T-helper 9 cell (primary cell): ENCODE data around the gene NDST1.

Experiments used
- DNase-seq: peaks from one replicate; pipeline ENCODE4 v3.0.0-alpha.2; 2020

Gene NDST1

DNA sequence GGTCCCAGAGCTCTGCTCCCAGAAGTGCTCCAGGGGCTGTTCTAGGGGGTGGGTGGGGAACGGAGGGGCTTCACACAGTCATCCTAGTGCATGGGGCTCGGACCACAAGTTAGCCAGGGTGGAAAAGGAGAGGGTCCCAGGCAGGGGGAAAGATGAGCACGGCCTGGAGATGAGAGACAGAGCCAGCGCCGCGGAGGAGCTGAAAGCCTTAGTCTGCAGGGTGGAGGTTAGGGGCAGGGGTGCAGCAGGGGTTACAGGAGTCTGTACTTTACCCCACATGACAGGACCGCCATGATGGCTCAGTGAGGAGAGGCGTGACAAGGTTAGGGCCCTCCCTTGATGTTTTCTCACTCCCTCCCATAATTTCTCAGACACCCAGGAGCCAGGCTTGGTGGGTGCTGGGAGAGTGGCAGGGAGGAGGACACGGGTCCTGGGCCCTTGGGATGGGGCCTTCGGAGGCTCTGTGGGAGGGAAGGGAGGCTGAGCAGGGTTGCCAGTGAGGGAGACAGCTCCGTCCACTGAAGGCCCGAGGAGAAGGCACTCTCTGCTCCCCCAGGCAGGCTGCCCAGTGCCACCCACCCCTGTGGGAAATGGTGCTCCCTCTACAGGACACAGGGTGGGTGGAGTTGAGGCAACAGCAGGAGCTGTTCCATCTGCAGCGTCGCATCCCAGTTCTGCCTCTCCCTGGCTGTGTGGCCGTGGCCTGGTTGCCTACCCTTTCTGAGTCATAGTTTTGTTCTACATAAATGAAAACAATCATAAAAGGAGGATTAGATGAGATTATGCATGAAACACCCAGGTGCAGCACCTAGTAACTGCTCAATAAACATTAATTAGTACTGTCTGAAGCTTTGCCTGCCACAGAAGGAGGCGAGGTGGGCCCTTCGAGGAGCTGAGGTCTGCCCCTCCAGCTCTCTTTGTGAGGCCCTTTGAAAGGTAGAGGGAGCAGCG is 66.2 kb downstream of the NDST1 start:
- no peak for DNase-seq

GRCh38 chr5:150574818-150575547 is 67.1 kb downstream of the NDST1 start:
- DNase-seq: no peak

DNA sequence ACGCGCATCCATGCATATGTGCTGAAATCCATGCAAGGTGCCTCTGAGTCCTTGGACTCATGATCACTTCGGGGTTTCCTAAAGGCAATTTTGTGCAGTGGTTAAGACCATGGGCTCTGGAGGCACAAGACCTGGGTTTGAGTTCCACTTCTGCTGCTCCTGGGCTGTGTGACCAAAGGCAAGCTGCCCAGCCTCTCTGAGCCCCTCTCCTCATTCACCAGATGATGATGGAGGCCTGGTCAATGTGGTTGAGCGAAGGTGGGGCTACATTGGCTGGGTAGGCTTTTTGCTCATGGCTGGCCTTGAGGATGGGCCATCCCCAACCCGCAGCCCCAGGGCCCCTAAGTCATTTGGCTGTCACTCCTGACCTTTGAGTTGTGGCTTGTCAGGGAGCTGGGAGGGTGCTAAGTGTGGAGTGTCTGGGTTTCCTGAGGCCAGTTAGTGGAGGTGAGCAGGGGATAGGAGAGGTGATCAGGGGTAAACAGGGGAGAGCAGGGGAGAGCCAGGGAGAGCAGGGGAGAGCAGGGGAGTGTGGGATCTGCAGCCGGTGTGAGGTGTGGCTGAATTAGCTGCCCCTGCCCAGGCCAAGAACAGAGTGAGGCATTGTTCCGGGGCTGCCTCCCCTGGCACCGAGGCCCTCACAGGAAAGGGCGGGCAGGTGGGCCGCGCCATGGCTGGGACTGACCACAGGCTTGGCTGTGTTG is 68.0 kb downstream of the NDST1 start:
- DNase-seq: no peak

DNA sequence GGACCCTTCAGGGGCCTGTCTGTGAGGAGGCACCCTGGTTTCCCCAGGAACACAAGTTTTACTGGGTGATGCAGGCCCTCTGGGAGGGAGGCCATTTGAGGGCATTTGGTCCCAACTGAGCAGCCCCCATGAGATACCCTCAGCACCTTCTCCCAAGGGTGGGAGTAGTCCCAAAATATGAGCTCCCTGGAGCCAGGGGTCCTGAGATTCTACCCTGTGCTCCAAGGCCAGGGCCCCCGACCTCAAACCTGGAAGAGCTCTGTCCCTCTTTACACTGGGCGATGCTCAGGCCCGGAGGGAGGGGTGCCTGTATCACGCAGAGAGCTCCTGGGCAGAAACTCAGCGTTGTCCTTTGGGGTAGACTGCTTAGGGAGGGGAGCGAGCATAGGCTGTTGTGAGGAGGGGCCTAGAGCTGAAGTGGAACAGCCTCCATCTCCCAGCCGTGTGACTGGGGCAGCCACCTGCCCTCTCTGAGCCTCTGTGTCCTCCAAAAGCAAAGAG is 68.6 kb downstream of the NDST1 start:
- no peak for DNase-seq

- DNase-seq: no peak
Observed at GRCh38 chr5:150577378-150578139, 69.6 kb downstream of the NDST1 start.

GRCh38 chr5:150578781-150579461 is 71.0 kb downstream of the NDST1 start:
- DNase-seq: no peak

GRCh38 chr5:150579462-150580400 is 71.8 kb downstream of the NDST1 start:
- DNase-seq: no peak

DNA sequence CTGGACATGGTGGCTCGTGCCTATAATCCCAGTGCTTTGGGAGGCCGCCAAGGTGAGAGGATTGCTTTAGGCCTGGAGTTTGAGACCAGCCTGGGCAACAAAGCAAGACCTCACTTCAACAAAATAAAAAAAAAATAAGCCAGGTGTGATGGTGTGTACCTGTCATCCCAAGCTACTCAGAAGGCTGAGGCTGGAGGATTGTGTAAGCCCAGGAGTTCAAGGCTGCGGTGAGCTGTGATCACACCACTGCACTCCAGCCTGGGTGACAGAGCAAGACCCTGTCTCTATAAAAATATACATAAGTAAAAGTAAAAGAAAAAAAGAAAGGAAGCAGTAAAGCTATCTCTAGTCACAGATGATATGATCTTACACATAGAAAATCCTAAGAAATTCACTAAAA is 73.0 kb downstream of the NDST1 start:
- DNase-seq: no peak

DNA sequence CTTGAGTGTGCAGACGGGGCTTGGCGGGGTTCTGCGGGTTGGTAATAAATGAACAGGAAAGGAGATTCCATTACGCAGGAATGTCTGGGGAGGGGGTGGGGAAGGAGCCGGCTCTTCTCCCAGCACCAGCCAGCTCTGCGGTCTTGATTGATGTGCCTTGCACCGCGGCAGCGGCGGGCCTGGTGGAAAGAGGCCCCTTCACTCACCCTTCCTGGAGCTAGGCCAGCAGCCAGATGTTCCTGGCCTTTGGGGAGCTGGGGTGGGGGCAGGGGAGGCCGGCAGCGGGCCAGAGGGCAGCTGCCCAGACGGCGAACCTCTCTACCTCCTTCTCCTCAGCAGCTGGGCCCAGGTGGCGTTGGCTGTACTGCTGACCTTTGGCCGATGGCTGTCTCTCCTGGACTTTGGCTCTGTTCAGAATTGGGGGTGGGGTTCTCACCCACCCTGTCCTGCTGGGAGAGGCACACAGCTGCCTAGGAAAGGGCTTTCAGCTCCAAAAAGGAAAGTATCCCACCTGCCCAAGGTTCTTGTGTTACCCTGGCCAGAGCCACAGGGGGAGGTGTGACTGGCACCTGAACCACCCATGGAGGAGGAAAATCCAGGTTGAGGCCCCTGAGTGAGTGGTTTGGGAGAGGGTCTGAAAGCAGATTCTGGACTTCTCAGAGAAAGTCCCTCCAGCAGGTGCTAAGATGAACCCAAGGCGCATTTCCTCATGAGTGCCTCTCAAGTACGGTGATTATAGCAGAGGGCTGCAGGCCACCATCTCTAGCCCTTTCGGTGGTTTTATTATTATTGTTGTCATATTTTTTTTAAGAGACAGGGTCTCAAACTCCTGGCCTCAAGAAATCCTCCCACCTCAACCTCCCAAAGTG is 74.5 kb downstream of the NDST1 start:
- DNase-seq: no peak

DNA sequence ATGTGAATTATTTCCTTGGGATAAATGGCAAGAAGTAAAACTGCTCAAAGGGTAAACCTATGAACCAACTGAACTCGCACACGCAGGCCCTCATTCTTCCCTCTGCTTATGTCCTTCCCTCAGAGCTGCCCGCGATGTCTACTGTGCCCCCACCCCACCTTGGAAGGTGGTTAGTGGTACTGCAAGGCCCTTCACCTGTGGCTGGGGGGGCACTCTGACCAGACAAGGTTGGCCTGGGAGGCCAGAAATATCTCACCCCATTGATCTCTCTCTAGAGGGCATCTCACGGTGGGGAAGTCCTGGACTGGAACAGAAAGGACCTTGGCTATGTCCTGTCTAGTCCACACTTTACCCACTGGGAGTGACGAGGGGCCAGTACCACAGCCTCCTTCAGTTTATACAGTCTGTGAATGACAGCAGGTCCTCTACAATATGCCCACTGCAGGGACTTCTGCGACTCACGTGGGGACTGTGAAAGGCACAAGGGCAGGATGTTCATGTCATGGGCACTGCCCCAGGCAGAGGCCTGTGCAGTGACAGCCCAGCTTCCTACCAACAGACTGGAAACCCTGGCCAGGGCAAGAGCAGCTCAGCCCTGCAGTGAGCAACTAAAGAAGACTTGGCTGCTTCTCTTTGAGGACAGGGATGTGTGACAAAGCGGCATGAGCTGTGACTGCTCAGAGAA is 75.8 kb downstream of the NDST1 start:
- no peak for DNase-seq

GRCh38 chr5:150584556-150585335 is 76.8 kb downstream of the NDST1 start:
- DNase-seq: no peak

DNA sequence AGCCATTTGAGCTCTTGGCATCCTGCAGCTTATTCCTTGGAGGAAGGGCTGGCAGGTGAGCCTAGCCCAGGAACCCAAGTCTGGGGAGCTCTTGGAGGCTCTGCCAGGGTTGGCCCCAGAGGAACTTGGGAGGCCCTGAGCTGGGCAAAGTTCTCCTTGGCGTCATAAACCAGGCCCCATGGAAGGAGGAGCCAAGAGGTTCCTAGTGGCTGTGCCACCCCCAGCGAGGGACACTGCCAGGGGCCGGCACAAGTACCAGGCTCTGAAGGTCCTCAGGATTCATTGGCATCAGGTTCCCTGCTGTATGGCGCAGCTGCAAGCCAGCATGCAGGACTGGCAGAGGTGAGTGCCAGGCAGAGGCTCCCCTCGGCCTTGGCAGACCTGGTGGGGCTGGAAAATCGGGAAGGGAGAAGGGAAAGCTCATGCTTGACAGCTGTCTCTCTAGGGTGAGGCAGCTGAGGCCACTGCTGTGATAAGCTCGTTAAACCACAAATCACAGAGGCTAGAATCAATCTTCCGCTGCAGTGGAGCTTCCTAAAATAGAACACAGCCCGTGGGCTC is 77.9 kb downstream of the NDST1 start:
- no peak for DNase-seq

DNA sequence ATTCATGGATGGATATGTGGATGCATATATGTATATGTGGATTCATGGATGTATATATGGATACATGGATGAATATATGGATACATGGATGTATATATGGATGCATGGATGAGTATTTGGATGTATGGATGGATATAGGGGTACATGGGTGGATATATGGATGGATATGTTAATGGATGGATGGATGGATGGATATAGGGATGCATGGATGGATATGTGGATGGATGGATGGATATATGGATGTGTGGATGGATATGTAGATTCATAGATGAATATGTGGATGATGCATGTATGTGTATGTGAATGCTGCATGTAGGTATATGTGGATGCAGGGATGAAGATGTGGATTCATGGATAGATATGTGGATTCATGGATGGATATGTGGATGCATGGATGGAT is 79.1 kb downstream of the NDST1 start:
- no peak for DNase-seq

DNA sequence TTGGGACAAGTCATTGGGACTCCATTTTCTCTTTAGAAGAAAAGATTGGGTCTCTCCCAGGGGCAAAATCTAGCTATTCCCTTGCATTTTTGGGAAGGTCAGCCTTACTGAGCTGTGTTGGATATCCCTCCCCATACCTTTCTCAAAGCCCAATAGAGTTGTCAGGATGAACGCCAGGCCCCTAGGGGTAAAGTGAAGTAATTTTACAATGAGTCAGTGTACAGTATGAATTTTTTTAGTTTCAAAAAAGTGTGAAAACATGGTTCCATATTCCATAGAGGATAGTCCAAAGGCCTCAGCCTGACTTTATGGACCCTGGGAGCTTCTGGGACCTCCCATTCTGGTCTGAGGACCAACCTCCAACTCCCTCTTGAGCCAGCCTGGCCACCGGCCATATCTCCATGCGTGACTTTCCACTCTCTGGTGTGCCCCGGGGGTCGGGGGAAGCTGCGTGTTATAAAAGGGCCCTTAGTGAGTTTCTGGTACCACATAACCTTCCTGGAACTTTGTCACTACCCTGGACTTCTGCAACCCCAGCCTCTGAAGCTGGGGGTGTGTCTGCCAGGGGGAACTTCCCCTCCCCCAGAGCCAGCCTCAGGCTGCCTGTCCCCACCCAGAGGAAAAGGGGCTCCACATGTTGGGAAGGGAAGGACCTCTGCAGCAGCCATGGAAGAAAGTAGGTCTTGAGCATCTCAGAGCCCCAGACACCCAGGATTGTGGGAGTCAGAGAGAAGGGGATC is 80.1 kb downstream of the NDST1 start:
- no peak for DNase-seq

DNA sequence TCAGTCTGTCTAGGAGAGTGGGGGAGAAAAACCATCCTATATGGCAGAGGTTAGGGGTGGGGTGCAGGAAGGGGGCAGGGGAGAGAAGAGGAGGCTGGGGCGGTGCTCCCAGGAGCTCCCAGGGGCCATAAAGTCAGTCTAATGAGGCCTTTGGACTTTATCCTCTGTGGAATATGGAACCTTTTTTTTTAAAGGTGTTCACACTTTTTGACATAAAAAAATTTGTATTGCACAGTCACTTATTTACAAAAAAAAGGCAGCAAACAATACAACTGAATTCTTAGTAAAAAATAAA is 80.6 kb downstream of the NDST1 start:
- no peak for DNase-seq

DNA sequence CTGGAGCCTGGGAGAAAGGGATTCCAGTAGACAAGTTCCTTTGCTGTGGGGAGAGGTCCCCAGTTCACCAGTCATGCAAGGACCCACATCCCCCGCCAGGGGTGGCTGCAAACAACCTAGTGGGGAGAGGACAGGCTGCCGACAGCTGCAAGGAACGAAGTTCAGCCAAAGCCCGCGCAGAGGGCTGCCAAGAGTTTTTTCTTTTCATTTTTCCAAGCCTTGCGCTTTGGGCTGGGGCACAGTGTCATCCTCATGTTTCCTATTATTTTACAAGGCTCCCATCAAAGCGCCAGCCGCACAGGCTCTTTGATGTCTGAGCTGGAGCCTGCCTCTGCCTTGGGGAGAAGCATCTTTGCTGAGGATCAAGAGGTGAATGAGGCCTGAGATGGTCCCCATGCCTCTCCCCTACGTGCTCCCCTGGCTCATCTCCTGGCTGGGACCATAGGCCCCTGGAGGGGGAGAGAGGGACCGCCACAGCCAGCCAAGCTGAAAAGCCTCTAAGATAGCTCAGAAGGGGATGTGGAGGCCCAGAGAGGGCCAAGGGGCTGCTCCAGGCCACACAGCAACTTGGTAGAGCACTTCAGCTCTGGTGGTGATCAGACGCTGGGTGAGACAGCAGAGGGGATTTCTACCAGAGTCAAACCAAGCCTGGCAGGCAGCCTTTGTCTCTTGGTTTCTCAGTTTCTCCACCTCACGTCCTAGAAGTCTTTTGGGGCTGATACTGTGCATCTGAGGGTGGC is 82.1 kb downstream of the NDST1 start:
- DNase-seq: no peak
